ENCODE data around the gene BAIAP2L1.

The BAIAP2L1 gene

DNA sequence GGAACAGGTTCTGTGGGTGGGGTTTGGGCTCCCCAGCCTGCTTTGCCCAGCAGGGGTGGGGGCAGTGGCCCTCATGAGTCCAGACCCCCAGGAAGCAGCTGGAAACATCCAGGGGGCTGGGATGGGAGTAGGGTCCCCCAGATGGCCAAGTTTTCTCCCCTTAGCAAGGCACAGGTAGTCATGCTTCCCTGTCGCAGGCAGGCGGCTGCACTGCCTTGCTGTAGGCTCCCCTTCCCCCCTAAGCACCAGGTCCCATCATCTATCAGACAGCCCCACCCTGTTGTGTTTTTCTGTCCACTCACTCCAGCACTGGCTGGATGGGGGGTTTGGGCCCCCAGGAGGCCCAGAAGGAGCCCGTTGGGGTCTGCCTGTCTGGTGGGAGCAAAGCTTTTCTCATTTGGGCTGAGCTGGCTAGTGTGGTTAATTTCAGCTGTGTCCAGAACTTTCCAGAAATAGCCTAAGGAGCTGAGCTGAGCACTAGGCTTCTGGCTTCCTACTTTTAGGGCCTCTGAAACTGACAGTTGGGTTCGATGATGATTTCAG lies 111.5 kb downstream of the BAIAP2L1 start:
- peak; percentile 34; the same call in 1 of the 2 replicates for TF ChIP-seq POLR2AphosphoS5 (IDR thresholded peaks at IDR 0.05; ENCODE audit: low read depth, low read length)
- TF ChIP-seq TAF1 (IDR thresholded peaks at IDR 0.05; ENCODE audit: low read depth, low read length), result no peak
- no peak for TF ChIP-seq POU2F2 (IDR thresholded peaks at IDR 0.05; ENCODE audit: low read depth, low read length)
- TF ChIP-seq PAX5 (IDR thresholded peaks at IDR 0.05; ENCODE audit: insufficient read depth, low read length, severe bottlenecking), result no peak
- TF ChIP-seq SPI1 (IDR thresholded peaks at IDR 0.05; ENCODE audit: low read depth, low read length), result no peak
- TF ChIP-seq POLR2A (IDR thresholded peaks at IDR 0.05; ENCODE audit: low read depth, low read length), result 0 out of 2 replicates have a peak, but pooled peaks have one; percentile 18
- no peak for FAIRE-seq
- DNase-seq (ENCODE audit: insufficient read length, low spot score), result no peak

GRCh38 chr7:98288064-98288823 lies 112.6 kb downstream of the BAIAP2L1 start:
- TF ChIP-seq POLR2AphosphoS5 (IDR thresholded peaks at IDR 0.05; ENCODE audit: low read depth, low read length) (no peak), SPI1 (IDR thresholded peaks at IDR 0.05; ENCODE audit: low read depth, low read length) (no peak), TAF1 (IDR thresholded peaks at IDR 0.05; ENCODE audit: low read depth, low read length) (no peak), POLR2A (IDR thresholded peaks at IDR 0.05; ENCODE audit: low read depth, low read length) (no peak), PAX5 (IDR thresholded peaks at IDR 0.05; ENCODE audit: insufficient read depth, low read length, severe bottlenecking) (no peak), POU2F2 (IDR thresholded peaks at IDR 0.05; ENCODE audit: low read depth, low read length) (no peak)
- no peak for DNase-seq (ENCODE audit: insufficient read length, low spot score)
- no peak for FAIRE-seq

DNA sequence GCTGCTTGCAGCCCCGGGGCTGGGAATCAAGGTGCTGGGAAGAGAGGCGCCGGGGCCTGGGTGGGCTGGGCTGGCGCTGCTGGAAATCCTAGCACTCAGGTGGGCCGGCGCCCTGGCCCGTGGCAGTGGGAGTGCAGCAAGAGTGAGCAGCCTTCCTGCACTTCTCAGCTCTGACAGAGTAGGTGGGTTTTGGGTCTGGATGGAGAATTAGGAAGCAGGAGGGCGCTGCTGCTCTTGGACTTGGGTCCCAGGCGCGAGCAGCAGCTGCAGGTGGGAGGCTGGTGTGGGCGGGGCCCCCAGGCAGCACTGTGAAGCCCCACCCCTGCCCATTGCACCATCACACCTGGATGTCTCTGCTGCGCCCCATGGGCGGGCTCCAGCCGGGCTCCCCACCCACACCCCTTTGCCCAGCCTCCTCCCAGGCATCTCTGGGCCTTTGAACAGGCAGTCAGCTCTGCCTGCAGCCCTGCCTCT lies 113.4 kb downstream of the BAIAP2L1 start:
- DNase-seq (ENCODE audit: insufficient read length, low spot score) (no peak), FAIRE-seq (no peak)
- TF ChIP-seq PAX5 (IDR thresholded peaks at IDR 0.05; ENCODE audit: insufficient read depth, low read length, severe bottlenecking) (no peak), SPI1 (IDR thresholded peaks at IDR 0.05; ENCODE audit: low read depth, low read length) (no peak), TAF1 (IDR thresholded peaks at IDR 0.05; ENCODE audit: low read depth, low read length) (no peak), POLR2A (IDR thresholded peaks at IDR 0.05; ENCODE audit: low read depth, low read length) (no peak), POU2F2 (IDR thresholded peaks at IDR 0.05; ENCODE audit: low read depth, low read length) (no peak), POLR2AphosphoS5 (IDR thresholded peaks at IDR 0.05; ENCODE audit: low read depth, low read length) (peak; percentile 10; the same call in 1 of the 2 replicates)

DNA sequence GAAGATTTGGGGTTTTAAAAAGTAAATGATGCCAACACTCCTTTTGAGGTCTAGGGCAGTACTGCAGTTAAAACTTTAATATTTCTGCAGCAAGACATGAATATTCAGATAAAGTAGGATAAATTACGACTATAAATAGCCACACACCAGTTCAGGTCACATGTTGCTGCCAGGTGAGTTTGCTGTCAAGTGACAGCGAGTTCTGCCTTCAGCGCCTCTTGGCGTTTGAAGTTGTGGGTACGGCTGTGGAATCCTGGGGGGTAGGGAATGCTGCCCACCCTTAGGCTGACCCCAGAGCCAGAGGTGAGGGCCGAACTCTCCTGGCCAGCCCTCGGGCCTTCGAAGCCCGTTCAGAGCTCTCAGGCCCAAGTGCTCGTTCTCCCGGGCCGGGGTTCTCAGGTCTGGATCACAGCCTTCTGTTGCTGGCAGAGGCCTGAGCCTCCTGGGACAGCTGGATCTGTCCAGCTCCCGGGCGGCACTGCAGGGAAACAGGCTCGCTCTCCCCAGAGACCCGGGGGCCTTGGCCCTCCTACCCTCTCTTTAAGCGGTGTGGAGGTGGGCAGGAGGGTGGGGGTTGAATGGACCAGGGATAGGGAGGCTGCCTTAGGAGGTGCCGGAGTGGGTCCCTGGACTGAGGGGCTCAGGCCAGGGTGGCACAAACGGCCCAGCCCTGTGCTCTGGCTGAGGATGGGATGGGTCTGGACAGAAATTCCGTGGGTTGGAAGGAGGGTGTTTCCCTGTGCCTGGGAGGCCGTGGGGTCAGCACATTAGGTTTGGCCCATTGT lies 114.0 kb downstream of the BAIAP2L1 start:
- no peak for DNase-seq (ENCODE audit: insufficient read length, low spot score)
- no peak for FAIRE-seq
- TF ChIP-seq TAF1 (IDR thresholded peaks at IDR 0.05; ENCODE audit: low read depth, low read length), result no peak
- TF ChIP-seq POU2F2 (IDR thresholded peaks at IDR 0.05; ENCODE audit: low read depth, low read length), result no peak
- no peak for TF ChIP-seq SPI1 (IDR thresholded peaks at IDR 0.05; ENCODE audit: low read depth, low read length)
- peak; percentile 5; the same call in 1 of the 2 replicates for TF ChIP-seq POLR2AphosphoS5 (IDR thresholded peaks at IDR 0.05; ENCODE audit: low read depth, low read length)
- no peak for TF ChIP-seq PAX5 (IDR thresholded peaks at IDR 0.05; ENCODE audit: insufficient read depth, low read length, severe bottlenecking)
- TF ChIP-seq POLR2A (IDR thresholded peaks at IDR 0.05; ENCODE audit: low read depth, low read length), result no peak

GRCh38 chr7:98286093-98286539 lies 114.8 kb downstream of the BAIAP2L1 start:
- FAIRE-seq, result no peak
- TF ChIP-seq POU2F2 (IDR thresholded peaks at IDR 0.05; ENCODE audit: low read depth, low read length) (no peak), POLR2AphosphoS5 (IDR thresholded peaks at IDR 0.05; ENCODE audit: low read depth, low read length) (no peak), TAF1 (IDR thresholded peaks at IDR 0.05; ENCODE audit: low read depth, low read length) (no peak), PAX5 (IDR thresholded peaks at IDR 0.05; ENCODE audit: insufficient read depth, low read length, severe bottlenecking) (no peak), SPI1 (IDR thresholded peaks at IDR 0.05; ENCODE audit: low read depth, low read length) (no peak), POLR2A (IDR thresholded peaks at IDR 0.05; ENCODE audit: low read depth, low read length) (no peak)
- DNase-seq (ENCODE audit: insufficient read length, low spot score), result no peak

DNA sequence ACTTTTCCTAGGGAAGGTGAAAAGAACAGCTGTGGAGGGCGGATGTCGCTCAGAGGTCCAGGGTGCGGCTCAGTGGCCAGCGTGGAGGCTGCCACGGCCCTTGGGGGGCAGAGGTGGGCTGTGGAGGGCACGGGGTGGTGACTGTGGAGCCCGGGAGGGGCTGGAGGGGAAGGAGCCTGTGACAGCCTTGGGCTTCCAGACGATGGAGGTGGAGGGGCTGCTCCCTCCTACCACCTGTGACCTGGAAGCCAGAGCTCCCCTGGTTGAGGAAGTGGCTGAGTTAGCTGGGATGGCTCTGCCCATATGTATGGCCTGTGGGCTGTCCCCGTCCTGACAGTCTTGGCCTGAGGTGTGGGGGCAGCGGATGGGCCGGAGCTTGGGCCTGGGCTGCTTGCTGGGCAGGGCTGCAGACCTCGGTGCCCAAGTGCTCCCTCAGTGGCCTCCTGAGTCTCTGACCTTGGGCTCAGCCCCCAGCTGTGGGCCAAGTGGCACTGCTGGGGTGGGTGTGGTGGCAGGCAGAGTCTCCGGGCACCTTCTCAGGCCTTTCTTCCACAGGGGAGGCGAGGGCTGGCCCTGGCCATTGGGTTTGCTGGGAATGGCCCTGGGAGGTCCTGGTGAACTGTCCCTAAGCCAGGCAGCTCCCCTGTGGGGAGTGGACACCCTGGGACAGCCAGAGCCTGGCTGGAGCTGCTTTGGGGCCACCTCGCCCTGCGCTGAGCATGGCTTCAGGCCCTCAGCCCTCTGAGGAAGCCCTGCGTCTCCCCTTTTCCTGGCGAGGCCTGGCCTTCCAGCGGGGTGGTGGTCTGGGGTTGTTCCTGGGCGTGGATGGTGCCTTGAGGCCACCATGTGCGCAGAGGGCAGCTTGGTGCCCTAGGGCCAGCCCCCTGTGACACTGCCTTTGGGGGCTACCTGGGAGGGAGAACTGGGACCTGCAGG lies 115.5 kb downstream of the BAIAP2L1 start:
- no peak for FAIRE-seq
- TF ChIP-seq POU2F2 (IDR thresholded peaks at IDR 0.05; ENCODE audit: low read depth, low read length) (no peak), PAX5 (IDR thresholded peaks at IDR 0.05; ENCODE audit: insufficient read depth, low read length, severe bottlenecking) (no peak), SPI1 (IDR thresholded peaks at IDR 0.05; ENCODE audit: low read depth, low read length) (no peak), TAF1 (IDR thresholded peaks at IDR 0.05; ENCODE audit: low read depth, low read length) (no peak), POLR2A (IDR thresholded peaks at IDR 0.05; ENCODE audit: low read depth, low read length) (no peak), POLR2AphosphoS5 (IDR thresholded peaks at IDR 0.05; ENCODE audit: low read depth, low read length) (peak; percentile 14; the same call in 1 of the 2 replicates)
- DNase-seq (ENCODE audit: insufficient read length, low spot score), result no peak

DNA sequence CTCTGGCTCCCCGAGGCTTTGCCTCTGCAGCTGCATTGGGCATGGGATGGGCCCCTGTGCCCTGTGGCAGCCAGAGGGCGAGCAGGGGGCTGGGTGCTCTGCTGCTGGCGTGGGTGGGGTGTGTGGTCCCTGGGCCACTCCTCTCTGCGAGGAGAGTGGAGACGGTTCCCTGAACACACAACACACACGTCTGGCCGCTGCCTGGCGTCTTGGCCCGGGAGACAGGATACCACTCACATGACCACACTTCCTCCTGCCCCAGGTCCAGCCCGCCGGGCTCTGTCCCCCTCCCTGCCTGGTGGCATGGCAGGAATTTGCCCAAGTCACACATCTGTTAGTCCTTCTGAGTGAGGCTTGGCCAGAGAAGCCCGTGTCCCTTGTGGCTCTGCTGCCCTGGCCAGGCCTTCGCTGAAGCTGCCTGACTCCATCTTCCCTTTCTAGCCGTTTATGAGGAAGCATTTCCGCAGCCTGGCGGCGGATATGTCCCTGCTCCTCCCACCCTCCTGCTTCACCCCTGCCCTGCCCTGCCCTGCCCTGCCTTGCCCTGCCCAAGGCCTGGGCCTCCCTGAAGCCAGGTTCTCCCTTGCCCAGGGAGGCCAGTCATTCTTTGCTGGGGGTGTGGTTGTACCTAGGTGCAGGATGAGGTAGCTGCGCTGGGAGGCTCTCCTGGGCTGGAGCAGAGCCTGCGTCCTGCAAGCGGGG lies 116.4 kb downstream of the BAIAP2L1 start:
- DNase-seq (ENCODE audit: insufficient read length, low spot score) (no peak), FAIRE-seq (no peak)
- no peak for TF ChIP-seq TAF1 (IDR thresholded peaks at IDR 0.05; ENCODE audit: low read depth, low read length)
- no peak for TF ChIP-seq PAX5 (IDR thresholded peaks at IDR 0.05; ENCODE audit: insufficient read depth, low read length, severe bottlenecking)
- TF ChIP-seq POLR2AphosphoS5 (IDR thresholded peaks at IDR 0.05; ENCODE audit: low read depth, low read length), result no peak; the same call in 1 of the 2 replicates
- TF ChIP-seq SPI1 (IDR thresholded peaks at IDR 0.05; ENCODE audit: low read depth, low read length), result no peak
- no peak; the same call in 1 of the 2 replicates for TF ChIP-seq POLR2A (IDR thresholded peaks at IDR 0.05; ENCODE audit: low read depth, low read length)
- no peak for TF ChIP-seq POU2F2 (IDR thresholded peaks at IDR 0.05; ENCODE audit: low read depth, low read length)

Measured in GM12891 (cell line).